Mesendoderm (in vitro differentiated cells): Measurements from ENCODE around the gene ROR1.
"Not testable (repeated sequence)": the region's sequence is repeated elsewhere in the genome, so short reads cannot be mapped to it uniquely, and the experiment has no call there.

Experiments used
- DNase-seq: peaks from one replicate; pipeline ENCODE4 v3.0.0; 2013
- H2AK5ac ChIP-seq: 2 replicates; pipeline ENCODE4 v1.6.1; 2013; ENCODE audit warnings: low read length, inconsistent platforms
- H2BK120ac ChIP-seq: 2 replicates; pipeline ENCODE4 v1.6.1; 2013; ENCODE audit warnings: low read depth, mild to moderate bottlenecking, low read length, moderate library complexity, mixed read lengths
- H2BK15ac ChIP-seq: replicated peaks from 2 replicates; pipeline ENCODE4 v1.6.1; 2013; ENCODE audit warnings: low read depth, mild to moderate bottlenecking, moderate library complexity
- H2BK5ac ChIP-seq: 2 replicates; pipeline ENCODE4 v1.6.1; 2013; ENCODE audit warnings: low read length, inconsistent platforms
- H3K18ac ChIP-seq: 2 replicates; pipeline ENCODE4 v1.6.1; 2013; ENCODE audit warnings: mild to moderate bottlenecking, low read length, mixed read lengths
- H3K23ac ChIP-seq: one replicate; pipeline ENCODE4 v1.6.1; 2013; ENCODE audit warnings: low read length
- H3K27ac ChIP-seq: 2 replicates; pipeline ENCODE4 v1.5.1; 2013; ENCODE audit warnings: low read depth, mild to moderate bottlenecking, inconsistent platforms, low read length, moderate library complexity
- H3K27me3 ChIP-seq: 2 replicates; pipeline ENCODE4 v1.6.1; 2013; ENCODE audit warnings: low read length, control low read depth, mild to moderate bottlenecking, inconsistent platforms; ENCODE audit not compliant: insufficient read depth, poor library complexity
- H3K36me3 ChIP-seq: 2 replicates; pipeline ENCODE4 v1.6.1; 2013; ENCODE audit warnings: low read length, inconsistent platforms; ENCODE audit not compliant: control insufficient read depth, insufficient read depth
- H3K4ac ChIP-seq: one replicate; pipeline ENCODE4 v1.6.1; 2013; ENCODE audit warnings: low read depth, mild to moderate bottlenecking, low read length, moderate library complexity
- H3K4me1 ChIP-seq: 2 replicates; pipeline ENCODE4 v1.6.1; 2013; ENCODE audit warnings: low read depth, low read length, inconsistent platforms; ENCODE audit not compliant: control insufficient read depth
- H3K4me2 ChIP-seq: 2 replicates; pipeline ENCODE4 v1.6.1; 2013; ENCODE audit warnings: low read length
- H3K4me3 ChIP-seq: 2 replicates; pipeline ENCODE4 v1.5.1; 2013; ENCODE audit warnings: mild to moderate bottlenecking, low read length
- H3K56ac ChIP-seq: one replicate; pipeline ENCODE4 v1.6.1; 2013; ENCODE audit warnings: low read length
- H3K79me1 ChIP-seq: 2 replicates; pipeline ENCODE4 v1.6.1; 2013; ENCODE audit warnings: low read length, inconsistent platforms
- H3K79me2 ChIP-seq: 2 replicates; pipeline ENCODE4 v1.6.1; 2013; ENCODE audit warnings: mild to moderate bottlenecking, low read length; ENCODE audit not compliant: control insufficient read depth, insufficient read depth
- H3K9ac ChIP-seq: 2 replicates; pipeline ENCODE4 v1.6.1; 2013; ENCODE audit warnings: low read length, inconsistent platforms
- H4K5ac ChIP-seq: one replicate; pipeline ENCODE4 v1.6.1; 2013; ENCODE audit warnings: low read length
- H4K8ac ChIP-seq: one replicate; pipeline ENCODE4 v1.6.1; 2013; ENCODE audit warnings: low read depth, mild to moderate bottlenecking, control low read depth, low read length, moderate library complexity
- WGBS: extraction: QIAGEN DNeasy Blood & Tissue Kit; methylation state at CpG from one replicate; pipeline ENCODE4 v1.1.7; 2013; ENCODE audit warnings: low lambda C conversion rate, missing lambda C conversion rate; ENCODE audit not compliant: insufficient coverage; ENCODE audit errors: extremely low coverage; 5-methylcytosine and 5-hydroxymethylcytosine counted together

ROR1 gene

GRCh38 chr1:63782982-63783381, 9.2 kb downstream of the ROR1 start:
- H3K23ac ChIP-seq: no peak overlapping the region
- H3K56ac ChIP-seq: no peak overlapping the region
- H3K79me2 ChIP-seq: peaks cover 24% of the 10 kb centered on the region
- H3K4ac ChIP-seq: no peak overlapping the region
- no peak overlapping the region for H2AK5ac ChIP-seq
- no peak overlapping the region for H3K9ac ChIP-seq
- no peak overlapping the region for H4K8ac ChIP-seq
- peaks cover 16% of the 10 kb centered on the region for H3K4me1 ChIP-seq
- H3K79me1 ChIP-seq: peaks cover 6% of the 10 kb centered on the region
- no peaks in the 10 kb centered on the region for H3K36me3 ChIP-seq
- no peak overlapping the region for H2BK5ac ChIP-seq
- no peak for DNase-seq
- H3K18ac ChIP-seq: peak overlapping the region; percentile 88
- no peak overlapping the region for H2BK120ac ChIP-seq
- no peak overlapping the region for H3K27ac ChIP-seq
- no CpG with 5 or more reads among the region's 2 CpGs for WGBS
- H2BK15ac ChIP-seq: no peak overlapping the region
- no peaks in the 10 kb centered on the region for H3K27me3 ChIP-seq
- H3K4me3 ChIP-seq: no peak overlapping the region
- no peak overlapping the region for H4K5ac ChIP-seq
- no peak overlapping the region for H3K4me2 ChIP-seq

GRCh38 chr1:63784083-63784482, 10.3 kb downstream of the ROR1 start:
- no peak overlapping the region for H4K5ac ChIP-seq
- no peak overlapping the region for H3K4me2 ChIP-seq
- no peak overlapping the region for H3K4me3 ChIP-seq
- H2BK120ac ChIP-seq: no peak overlapping the region
- peaks cover 24% of the 10 kb centered on the region for H3K79me2 ChIP-seq
- no peak overlapping the region for H3K9ac ChIP-seq
- no peak overlapping the region for H3K56ac ChIP-seq
- H2BK15ac ChIP-seq: no peak overlapping the region
- H2AK5ac ChIP-seq: no peak overlapping the region
- no peak overlapping the region for H4K8ac ChIP-seq
- no peak for DNase-seq
- no peak overlapping the region for H3K27ac ChIP-seq
- peaks cover 17% of the 10 kb centered on the region for H3K4me1 ChIP-seq
- no peak overlapping the region for H2BK5ac ChIP-seq
- peaks cover 8% of the 10 kb centered on the region for H3K79me1 ChIP-seq
- no peak overlapping the region for H3K18ac ChIP-seq
- H3K4ac ChIP-seq: no peak overlapping the region
- H3K23ac ChIP-seq: no peak overlapping the region
- no peaks in the 10 kb centered on the region for H3K27me3 ChIP-seq
- H3K36me3 ChIP-seq: no peaks in the 10 kb centered on the region

DNA sequence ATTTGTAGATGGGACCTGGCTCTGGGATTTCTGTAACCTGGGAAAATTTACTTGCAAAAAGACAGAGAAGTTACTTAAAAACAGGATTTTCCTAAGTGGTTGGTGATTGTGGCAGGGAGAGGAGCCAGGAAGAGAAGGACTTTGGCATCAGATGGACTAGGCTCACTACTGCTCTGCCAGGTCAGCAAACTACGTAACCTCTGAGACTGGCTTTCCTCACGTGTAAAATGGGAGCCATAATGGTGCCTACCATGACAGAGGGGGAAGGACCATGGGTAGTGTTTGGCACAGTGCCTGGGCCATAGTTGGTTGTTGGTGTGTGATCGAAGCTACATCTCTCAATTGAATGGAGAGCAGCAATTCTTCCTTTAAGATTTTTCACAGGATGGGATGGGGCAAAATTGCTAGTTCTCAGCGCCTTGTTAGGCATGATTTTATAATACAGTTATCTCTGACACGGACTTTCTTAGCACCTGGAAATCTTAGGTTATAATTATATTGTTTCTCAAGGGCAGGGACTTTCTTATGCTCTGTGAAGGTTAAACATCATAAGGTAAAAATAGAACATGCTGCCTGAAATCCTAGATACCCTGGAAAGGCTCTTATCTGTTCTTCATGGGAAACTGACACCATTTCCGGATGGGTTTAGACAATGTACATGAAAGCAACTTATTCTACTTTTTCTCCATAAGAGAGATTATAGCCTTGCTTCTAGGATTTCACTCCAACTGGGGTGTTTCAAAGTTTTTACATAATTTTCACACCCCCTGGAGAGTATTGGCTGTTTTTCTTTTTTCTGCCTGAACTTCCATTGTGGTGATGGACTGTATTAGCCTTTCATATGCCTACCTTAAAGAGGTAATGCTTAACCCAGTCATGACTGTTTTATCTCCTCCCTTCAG, 10.9 kb downstream of the ROR1 start:
- Histone ChIP-seq H3K4me2 (no peak overlapping the region), H4K5ac (no peak overlapping the region), H2AK5ac (peak overlapping the region; percentile 17), H3K79me2 (peaks cover 27% of the 10 kb centered on the region), H3K4me3 (no peak overlapping the region), H2BK15ac (no peak overlapping the region), H3K27me3 (no peaks in the 10 kb centered on the region), H3K56ac (no peak overlapping the region), H3K9ac (no peak overlapping the region), H3K27ac (no peak overlapping the region), H4K8ac (no peak overlapping the region), H3K4me1 (peaks cover 20% of the 10 kb centered on the region), H3K36me3 (no peaks in the 10 kb centered on the region), H3K4ac (no peak overlapping the region), H3K23ac (peak overlapping the region; percentile 54), H2BK120ac (no peak overlapping the region), H2BK5ac (no peak overlapping the region), H3K18ac (no peak overlapping the region), H3K79me1 (peaks cover 12% of the 10 kb centered on the region)
- DNase-seq: no peak
- no CpG with 5 or more reads among the region's 6 CpGs for WGBS

GRCh38 chr1:63787270-63787669, 13.5 kb downstream of the ROR1 start:
- Histone ChIP-seq H3K79me2 (peaks cover 23% of the 10 kb centered on the region), H3K79me1 (peaks cover 15% of the 10 kb centered on the region), H3K4me1 (peaks cover 31% of the 10 kb centered on the region)
- not testable (repeated sequence) for H3K27me3 ChIP-seq, H2BK5ac ChIP-seq, DNase-seq, H3K4me2 ChIP-seq, H3K36me3 ChIP-seq, H4K8ac ChIP-seq, H4K5ac ChIP-seq, H3K56ac ChIP-seq, H3K9ac ChIP-seq, H3K4me3 ChIP-seq, H3K18ac ChIP-seq, H2BK120ac ChIP-seq, H3K27ac ChIP-seq, H3K23ac ChIP-seq, H2BK15ac ChIP-seq, H2AK5ac ChIP-seq, H3K4ac ChIP-seq
- no CpG with 5 or more reads among the region's 3 CpGs for WGBS

GRCh38 chr1:63787875-63788274, 14.1 kb downstream of the ROR1 start:
- Histone ChIP-seq H2BK15ac (no peak overlapping the region), H3K4me2 (no peak overlapping the region), H4K5ac (no peak overlapping the region), H3K18ac (no peak overlapping the region), H3K27ac (no peak overlapping the region), H2AK5ac (no peak overlapping the region), H3K4me3 (no peak overlapping the region), H3K79me2 (peaks cover 23% of the 10 kb centered on the region), H3K27me3 (no peaks in the 10 kb centered on the region), H3K4me1 (peaks cover 32% of the 10 kb centered on the region), H3K23ac (no peak overlapping the region), H3K36me3 (no peaks in the 10 kb centered on the region), H3K9ac (no peak overlapping the region), H2BK120ac (no peak overlapping the region), H3K4ac (no peak overlapping the region), H3K79me1 (peaks cover 15% of the 10 kb centered on the region), H2BK5ac (no peak overlapping the region), H4K8ac (no peak overlapping the region), H3K56ac (no peak overlapping the region)
- no CpG with 5 or more reads among the region's 1 CpG for WGBS
- DNase-seq: peak; percentile 78
